Upper lobe of left lung (tissue), 4 donors: Measurements from ENCODE around the gene MAGI2.

ENCODE experiments used
- CTCF ChIP-seq, 6 experiments: fragments of 450-650 bp in 4 of 6; fragments of 200-600 bp in 2 of 6; sonication (generic) in 2 of 6; IDR thresholded peaks; one replicate each; pipeline ENCODE4 v1.5.1; 2016 to 2019; ENCODE audit warnings: antibody characterized with exemption in 6 of 6
- POLR2A ChIP-seq, 4 donors: fragments of 450-650 bp; IDR thresholded peaks; one replicate each; pipeline ENCODE4 v1.5.1; 2016 to 2017; ENCODE audit warnings: antibody characterized with exemption in 4 of 4, mild to moderate bottlenecking in 2 of 4
- POLR2AphosphoS5 ChIP-seq, 2 donors: sonication (generic); formaldehyde crosslinking; IDR thresholded peaks; one replicate each; pipeline ENCODE4 v1.5.1; 2017; ENCODE audit warnings: antibody characterized with exemption in 2 of 2

GRCh38 chr7:78370936-78371335, 1082.5 kb downstream of the MAGI2 start:
- TF ChIP-seq CTCF (IDR thresholded peaks at IDR 0.05): no peak
- no peak for TF ChIP-seq POLR2A (IDR thresholded peaks at IDR 0.05)
- TF ChIP-seq POLR2AphosphoS5 (IDR thresholded peaks at IDR 0.05): no peak
